GM12891 (cell line): ENCODE results near the gene MRGPRX3.

Experiments
- PAX5 ChIP-seq: IDR thresholded peaks from 2 replicates; pipeline ENCODE4 v1.6.1; 2011; ENCODE audit warnings: low read length, moderate library complexity, mild to moderate bottlenecking; ENCODE audit not compliant: insufficient read depth, severe bottlenecking
- POLR2A ChIP-seq: IDR thresholded peaks from 2 replicates; pipeline ENCODE4 v1.6.1; 2011; ENCODE audit warnings: low read depth, low read length, control low read depth
- POLR2AphosphoS5 ChIP-seq: IDR thresholded peaks from 2 replicates; pipeline ENCODE4 v1.6.1; 2011; ENCODE audit warnings: low read depth, low read length, control low read depth
- POU2F2 ChIP-seq: IDR thresholded peaks from 2 replicates; pipeline ENCODE4 v1.6.1; 2011; ENCODE audit warnings: low read depth, mild to moderate bottlenecking, control low read depth, low read length, moderate library complexity
- SPI1 ChIP-seq: IDR thresholded peaks from 2 replicates; pipeline ENCODE4 v1.6.1; 2011; ENCODE audit warnings: low read depth, low read length, control low read depth
- TAF1 ChIP-seq: IDR thresholded peaks from 2 replicates; pipeline ENCODE4 v1.6.1; 2011; ENCODE audit warnings: low read depth, low read length, control low read depth

- TF ChIP-seq POLR2AphosphoS5 (no peak), SPI1 (no peak), TAF1 (no peak), POLR2A (no peak), POU2F2 (no peak), PAX5 (no peak)
Observed at GRCh38 chr11:18132341-18132740, at the start of gene MRGPRX3.
